Ovary (tissue), 3 donors: Measurements from ENCODE around the gene CDK16.

Experiments
- EP300 ChIP-seq: sonication (generic); formaldehyde crosslinking; IDR thresholded peaks from one replicate; pipeline ENCODE4 v1.6.1; 2017; ENCODE audit warnings: antibody characterized with exemption
- POLR2A ChIP-seq: fragments of 450-650 bp; IDR thresholded peaks from one replicate; pipeline ENCODE4 v1.6.1; 2017; ENCODE audit warnings: antibody characterized with exemption, mild to moderate bottlenecking, moderate library complexity
- TF ChIP-seq, protein P1 (sequence below), 3 donors: fragments of 450-650 bp in 2 of 3; fragments of 200-600 bp in 1 of 3; IDR thresholded peaks; one replicate each; pipeline versions ENCODE4 v1.5.1 to v1.8.0; 2016 to 2022; ENCODE audit warnings: antibody characterized with exemption in 3 of 3, mild to moderate bottlenecking in 1 of 3
- donor health status: DM: no; HTN: no; CAD: no.

DNA sequence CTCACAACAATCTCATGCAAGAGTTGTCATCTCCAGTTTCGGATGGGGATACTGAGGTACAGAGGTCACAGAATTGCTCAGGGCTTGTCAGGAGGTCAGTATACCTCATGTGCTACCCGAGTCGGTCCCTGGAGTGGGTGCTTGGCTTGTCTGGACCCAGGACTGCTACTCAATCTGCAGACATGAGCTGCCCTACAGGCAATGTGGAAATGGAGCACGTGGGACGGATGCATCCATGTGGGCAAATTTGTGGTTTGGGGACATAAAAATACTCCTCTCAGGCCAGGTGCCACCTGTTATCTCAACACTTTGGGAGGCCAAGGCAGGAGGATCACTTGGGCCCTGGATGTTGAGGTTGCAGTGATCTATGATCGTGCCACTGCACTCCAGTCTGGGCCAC is 30.1 kb downstream of the CDK16 start:
- no peak for TF ChIP-seq POLR2A
- TF ChIP-seq, protein P1, sequence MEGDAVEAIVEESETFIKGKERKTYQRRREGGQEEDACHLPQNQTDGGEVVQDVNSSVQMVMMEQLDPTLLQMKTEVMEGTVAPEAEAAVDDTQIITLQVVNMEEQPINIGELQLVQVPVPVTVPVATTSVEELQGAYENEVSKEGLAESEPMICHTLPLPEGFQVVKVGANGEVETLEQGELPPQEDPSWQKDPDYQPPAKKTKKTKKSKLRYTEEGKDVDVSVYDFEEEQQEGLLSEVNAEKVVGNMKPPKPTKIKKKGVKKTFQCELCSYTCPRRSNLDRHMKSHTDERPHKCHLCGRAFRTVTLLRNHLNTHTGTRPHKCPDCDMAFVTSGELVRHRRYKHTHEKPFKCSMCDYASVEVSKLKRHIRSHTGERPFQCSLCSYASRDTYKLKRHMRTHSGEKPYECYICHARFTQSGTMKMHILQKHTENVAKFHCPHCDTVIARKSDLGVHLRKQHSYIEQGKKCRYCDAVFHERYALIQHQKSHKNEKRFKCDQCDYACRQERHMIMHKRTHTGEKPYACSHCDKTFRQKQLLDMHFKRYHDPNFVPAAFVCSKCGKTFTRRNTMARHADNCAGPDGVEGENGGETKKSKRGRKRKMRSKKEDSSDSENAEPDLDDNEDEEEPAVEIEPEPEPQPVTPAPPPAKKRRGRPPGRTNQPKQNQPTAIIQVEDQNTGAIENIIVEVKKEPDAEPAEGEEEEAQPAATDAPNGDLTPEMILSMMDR (IDR thresholded peaks at IDR 0.05), result no peak
- no peak for TF ChIP-seq EP300
